ENCODE measurements around the gene RAB25.

RAB25 gene

DNA sequence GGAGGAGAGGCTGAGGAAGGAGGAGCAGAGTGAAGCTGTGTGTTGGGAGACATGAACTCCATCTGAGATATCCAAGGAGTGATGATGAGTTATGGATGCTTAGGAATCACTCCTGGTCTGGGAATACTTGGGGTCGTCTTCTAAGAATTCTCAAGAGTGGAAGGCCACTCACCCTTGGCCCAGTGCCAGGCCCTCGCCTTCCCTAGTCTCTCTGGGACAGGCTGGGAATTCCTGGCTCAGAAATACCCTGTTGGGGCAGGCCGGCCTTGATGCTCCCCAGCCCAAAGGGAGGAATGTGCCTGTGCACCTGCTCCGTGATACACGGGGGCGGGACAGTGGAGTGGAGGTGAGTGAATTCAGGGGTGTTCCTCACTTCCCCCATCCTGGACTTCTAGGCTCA, 40.9 kb downstream of the RAB25 start:
- no peaks in the 10 kb centered on the region for H3K36me3 ChIP-seq (ENCODE audit: control insufficient read depth in 1 of 2, insufficient read depth in 2 of 2, low read depth in 1 of 2, low read length in 2 of 2)
- no peak overlapping the region for H2BK5ac ChIP-seq (ENCODE audit: low read depth, low read length, poor library complexity, severe bottlenecking)
- no peak overlapping the region for H3K4ac ChIP-seq (ENCODE audit: low read depth in 1 of 2, low read length in 2 of 2)
- H3K79me1 ChIP-seq (replicated peaks; ENCODE audit: low read length, poor library complexity, severe bottlenecking): peaks cover 17% of the 10 kb centered on the region
- peak overlapping the region in 1 of 2 experiments; percentile 74 for H3K4me3 ChIP-seq (ENCODE audit: insufficient read depth in 1 of 2, low read depth in 1 of 2, low read length in 2 of 2)
- DNase-seq: peak; percentile 38
- H4K8ac ChIP-seq (ENCODE audit: low read length): no peak overlapping the region
- peak overlapping the region; percentile 99 for H3K9ac ChIP-seq (ENCODE audit: low read length)
- 69% methylated on average over 6 of the region's 6 CpGs for WGBS
- peak overlapping the region in 1 of 2 experiments; percentile 66 for H2BK12ac ChIP-seq (ENCODE audit: low read length in 2 of 2)
- no peak overlapping the region for H2BK120ac ChIP-seq (ENCODE audit: low read depth, low read length)
- H3K18ac ChIP-seq (ENCODE audit: low read depth in 1 of 2, low read length in 2 of 2): peak overlapping the region in 1 of 2 experiments; percentile 49
- no peaks in the 10 kb centered on the region for H3K27me3 ChIP-seq (ENCODE audit: control insufficient read depth in 1 of 2, insufficient read depth in 1 of 2, low read length in 2 of 2)
- no peak overlapping the region for H3K23ac ChIP-seq (ENCODE audit: low read length in 2 of 2)
- no peak overlapping the region for H3K27ac ChIP-seq (ENCODE audit: low read length, poor library complexity, severe bottlenecking)
- H4K91ac ChIP-seq (ENCODE audit: low read length): no peak overlapping the region
- peaks cover 51% of the 10 kb centered on the region for H3K4me1 ChIP-seq (ENCODE audit: control insufficient read depth, insufficient read depth, low read depth, low read length)
- no peak overlapping the region for H2AK5ac ChIP-seq (ENCODE audit: low read length, severe bottlenecking)
- H3K9me3 ChIP-seq (ENCODE audit: control insufficient read depth, low read length): no peaks in the 10 kb centered on the region
- no peak overlapping the region for H3K4me2 ChIP-seq (ENCODE audit: low read length, poor library complexity, severe bottlenecking)
- H3K14ac ChIP-seq (ENCODE audit: low read length in 2 of 2): no peak overlapping the region
- no peak overlapping the region for H2BK15ac ChIP-seq (ENCODE audit: low read depth, poor library complexity, severe bottlenecking)
- H2AFZ ChIP-seq (ENCODE audit: low read depth, low read length): no peak overlapping the region

- H3K4me2 ChIP-seq (ENCODE audit: low read length, poor library complexity, severe bottlenecking): no peak overlapping the region
- WGBS: 84% methylated on average over 16 of the region's 16 CpGs
- H2BK15ac ChIP-seq (ENCODE audit: low read depth, poor library complexity, severe bottlenecking): peak overlapping the region; percentile 55
- H2BK5ac ChIP-seq (ENCODE audit: low read depth, low read length, poor library complexity, severe bottlenecking): no peak overlapping the region
- H4K91ac ChIP-seq (ENCODE audit: low read length): peak overlapping the region; percentile 87
- peak overlapping the region; percentile 0 to 94 for H3K18ac ChIP-seq (ENCODE audit: low read depth in 1 of 2, low read length in 2 of 2)
- H2BK120ac ChIP-seq (ENCODE audit: low read depth, low read length): peak overlapping the region; percentile 77
- H3K23ac ChIP-seq (ENCODE audit: low read length in 2 of 2): no peak overlapping the region
- peak overlapping the region in 1 of 2 experiments; percentile 68 for H3K14ac ChIP-seq (ENCODE audit: low read length in 2 of 2)
- H2AK5ac ChIP-seq (ENCODE audit: low read length, severe bottlenecking): no peak overlapping the region
- peak overlapping the region; percentile 6 to 99 for H2BK12ac ChIP-seq (ENCODE audit: low read length in 2 of 2)
- H3K36me3 ChIP-seq (ENCODE audit: control insufficient read depth in 1 of 2, insufficient read depth in 2 of 2, low read depth in 1 of 2, low read length in 2 of 2): no peaks in the 10 kb centered on the region
- peak overlapping the region in 1 of 2 experiments; percentile 74 for H3K4me3 ChIP-seq (ENCODE audit: insufficient read depth in 1 of 2, low read depth in 1 of 2, low read length in 2 of 2)
- H3K79me1 ChIP-seq (replicated peaks; ENCODE audit: low read length, poor library complexity, severe bottlenecking): peaks cover 17% of the 10 kb centered on the region
- no peaks in the 10 kb centered on the region for H3K27me3 ChIP-seq (ENCODE audit: control insufficient read depth in 1 of 2, insufficient read depth in 1 of 2, low read length in 2 of 2)
- DNase-seq: peak; percentile 77
- no peaks in the 10 kb centered on the region for H3K9me3 ChIP-seq (ENCODE audit: control insufficient read depth, low read length)
- no peak overlapping the region for H3K27ac ChIP-seq (ENCODE audit: low read length, poor library complexity, severe bottlenecking)
- peak overlapping the region; percentile 99 for H3K9ac ChIP-seq (ENCODE audit: low read length)
- no peak overlapping the region for H2AFZ ChIP-seq (ENCODE audit: low read depth, low read length)
- H3K4ac ChIP-seq (ENCODE audit: low read depth in 1 of 2, low read length in 2 of 2): peak overlapping the region; percentile 69 to 75
- H3K4me1 ChIP-seq (ENCODE audit: control insufficient read depth, insufficient read depth, low read depth, low read length): peaks cover 45% of the 10 kb centered on the region
- peak overlapping the region; percentile 76 for H4K8ac ChIP-seq (ENCODE audit: low read length)
Observed at GRCh38 chr1:156102633-156103511, 41.9 kb downstream of the RAB25 start.

GRCh38 chr1:156103521-156103947, 42.6 kb downstream of the RAB25 start:
- Histone ChIP-seq H3K27ac (ENCODE audit: low read length, poor library complexity, severe bottlenecking) (no peak overlapping the region), H2AK5ac (ENCODE audit: low read length, severe bottlenecking) (peak overlapping the region; percentile 33)

More at GRCh38 chr1:156103521-156103947, 42.6 kb downstream of the RAB25 start:
- Histone ChIP-seq H3K14ac (ENCODE audit: low read length in 2 of 2) (peak overlapping the region in 1 of 2 experiments; percentile 68), H3K9ac (ENCODE audit: low read length) (peak overlapping the region; percentile 99), H2BK120ac (ENCODE audit: low read depth, low read length) (peak overlapping the region; percentile 77), H3K4me1 (ENCODE audit: control insufficient read depth, insufficient read depth, low read depth, low read length) (peaks cover 45% of the 10 kb centered on the region), H3K4ac (ENCODE audit: low read depth in 1 of 2, low read length in 2 of 2) (peak overlapping the region; percentile 69 to 75), H3K4me3 (ENCODE audit: insufficient read depth in 1 of 2, low read depth in 1 of 2, low read length in 2 of 2) (peak overlapping the region in 1 of 2 experiments; percentile 74), H3K36me3 (ENCODE audit: control insufficient read depth in 1 of 2, insufficient read depth in 2 of 2, low read depth in 1 of 2, low read length in 2 of 2) (no peaks in the 10 kb centered on the region), H4K8ac (ENCODE audit: low read length) (peak overlapping the region; percentile 93), H2BK5ac (ENCODE audit: low read depth, low read length, poor library complexity, severe bottlenecking) (no peak overlapping the region), H2BK15ac (ENCODE audit: low read depth, poor library complexity, severe bottlenecking) (peak overlapping the region; percentile 82), H3K9me3 (ENCODE audit: control insufficient read depth, low read length) (no peaks in the 10 kb centered on the region), H2AFZ (ENCODE audit: low read depth, low read length) (no peak overlapping the region), H3K4me2 (ENCODE audit: low read length, poor library complexity, severe bottlenecking) (no peak overlapping the region), H3K27me3 (ENCODE audit: control insufficient read depth in 1 of 2, insufficient read depth in 1 of 2, low read length in 2 of 2) (no peaks in the 10 kb centered on the region), H2BK12ac (ENCODE audit: low read length in 2 of 2) (peak overlapping the region; percentile 92 to 99), H3K18ac (ENCODE audit: low read depth in 1 of 2, low read length in 2 of 2) (peak overlapping the region; percentile 68 to 94), H4K91ac (ENCODE audit: low read length) (peak overlapping the region; percentile 81), H3K23ac (ENCODE audit: low read length in 2 of 2) (peak overlapping the region in 1 of 2 experiments; percentile 76), H3K79me1 (replicated peaks; ENCODE audit: low read length, poor library complexity, severe bottlenecking) (peaks cover 17% of the 10 kb centered on the region)
- WGBS: 73% methylated on average over 9 of the region's 9 CpGs
- DNase-seq: peak; percentile 68

All from mesenchymal stem cell (in vitro differentiated cells and primary cell).